Measurements from ENCODE around the gene CRELD2. TPM values are rescaled to one million over a fixed set of nuclear protein-coding genes. Genes with fewer than 3 reads are reported as not detected.

Gene CRELD2
- total RNA-seq, 4 donors from 2014 or later, result 44.8 to 80.4 (median 65.1) TPM

- Histone ChIP-seq H3K36me3 (peaks cover 3 to 36% (median 23%) of the 10 kb centered on the region in 3 donors), H3K9me3 (no peaks in the 10 kb centered on the region), H3K4me3 (peak overlapping the region; percentile 38 to 92 (median 86)), H3K4me1 (peaks cover 0 to 61% (median 35%) of the 10 kb centered on the region in 4 donors), H3K27me3 (no peaks in the 10 kb centered on the region), H3K27ac (peak overlapping the region; percentile 86 to 95 (median 92))
- DNase-seq (ENCODE audit: low spot score in 2 of 2), result no peak
- TF ChIP-seq CTCF (IDR thresholded peaks at IDR 0.05) (peak in 1 of 5 experiments; percentile 20), EP300 (IDR thresholded peaks at IDR 0.05) (no peak)
- 7 to 9% methylated on average over 17 of the region's 21 CpGs for WGBS, 2 donors
Observed at GRCh38 chr22:49959782-49960158, 41.3 kb downstream of the CRELD2 start.

- H3K9me3 ChIP-seq, result no peaks in the 10 kb centered on the region
- WGBS, 2 donors, result 0 to 1% methylated on average over 37 to 60 of the region's 137 CpGs
- peak within 1 kb of the TSS; percentile 86 to 95 (median 92) for H3K27ac ChIP-seq
- peaks cover 3 to 41% (median 23%) of the 10 kb centered on the region in 3 donors for H3K36me3 ChIP-seq
- DNase-seq (ENCODE audit: low spot score in 2 of 2), result peak; percentile 86 to 88
- H3K4me1 ChIP-seq, result peaks cover 0 to 61% (median 40%) of the 10 kb centered on the region in 4 donors
- peak in 2 of 5 experiments; percentile 35 to 36 for TF ChIP-seq CTCF (IDR thresholded peaks at IDR 0.05)
- peak; percentile 89 to 90 for TF ChIP-seq POLR2A (IDR thresholded peaks at IDR 0.05)
- TF ChIP-seq EP300 (IDR thresholded peaks at IDR 0.05), result peak; percentile 26 to 70
- peak within 1 kb of the TSS; percentile 86 to 92 (median 89) for H3K4me3 ChIP-seq
- H3K27me3 ChIP-seq, result no peaks in the 10 kb centered on the region
Observed at GRCh38 chr22:49960159-49961004, 41.9 kb downstream of the CRELD2 start, which contains the start of gene PIM3. PIM3 (plus strand) TSS chr22:49960772; CDS start chr22:49960948, 176 bp downstream.

- Histone ChIP-seq H3K27ac (peak overlapping the region; percentile 86 to 95 (median 92)), H3K9me3 (no peaks in the 10 kb centered on the region), H3K4me1 (peaks cover 0 to 61% (median 43%) of the 10 kb centered on the region in 4 donors), H3K27me3 (no peaks in the 10 kb centered on the region), H3K4me3 (peak overlapping the region; percentile 86 to 92 (median 89)), H3K36me3 (peaks cover 3 to 45% (median 23%) of the 10 kb centered on the region in 3 donors)
- 1 to 8% methylated on average over 9 to 18 of the region's 84 CpGs for WGBS, 2 donors
- TF ChIP-seq CTCF (IDR thresholded peaks at IDR 0.05) (no peak), EP300 (IDR thresholded peaks at IDR 0.05) (no peak), POLR2A (IDR thresholded peaks at IDR 0.05) (no peak)
- peak in 1 of 2 donors; percentile 15 for DNase-seq (ENCODE audit: low spot score in 2 of 2)
Observed at GRCh38 chr22:49961005-49961600, 42.7 kb downstream of the CRELD2 start.

- Histone ChIP-seq H3K9me3 (no peaks in the 10 kb centered on the region), H3K27me3 (no peaks in the 10 kb centered on the region), H3K27ac (peak overlapping the region; percentile 86 to 95 (median 92)), H3K4me1 (peaks cover 0 to 61% (median 47%) of the 10 kb centered on the region in 4 donors), H3K4me3 (peak overlapping the region; percentile 86 to 92 (median 89)), H3K36me3 (peaks cover 3 to 45% (median 23%) of the 10 kb centered on the region in 3 donors)
- DNase-seq (ENCODE audit: low spot score in 2 of 2), result no peak
- 2% methylated on average over 29 to 39 of the region's 49 CpGs for WGBS, 2 donors
- TF ChIP-seq POLR2A (IDR thresholded peaks at IDR 0.05), result no peak
- peak in 1 of 2 donors; percentile 52 for TF ChIP-seq EP300 (IDR thresholded peaks at IDR 0.05)
- no peak for TF ChIP-seq CTCF (IDR thresholded peaks at IDR 0.05)
Observed at GRCh38 chr22:49961601-49962011, 43.2 kb downstream of the CRELD2 start.

Measured in tibial nerve (tissue), 4 donors.